Measurements from ENCODE around the gene FBLN2.
A peak's percentile ranks its signal among the peaks of the same experiment; 100 is the strongest.

Gene FBLN2

GRCh38 chr3:13620776-13621365, 71.9 kb downstream of the FBLN2 start:
- Histone ChIP-seq H3K79me2 (ENCODE audit: insufficient read depth, low read length) (no peaks in the 10 kb centered on the region), H3K27me3 (ENCODE audit: insufficient read depth, low read length, poor library complexity) (no peaks in the 10 kb centered on the region), H2AFZ (ENCODE audit: low read depth, low read length) (peak overlapping the region; percentile 93), H3K36me3 (ENCODE audit: insufficient read depth, low read length) (no peaks in the 10 kb centered on the region), H3K4me1 (ENCODE audit: insufficient read depth, low read length) (peaks cover 22% of the 10 kb centered on the region), H4K20me1 (ENCODE audit: insufficient read depth, low read length) (no peaks in the 10 kb centered on the region), H3K4me3 (ENCODE audit: low read depth in 1 of 2, low read length in 2 of 2) (peak overlapping the region; percentile 25 to 79; a peak in 3 of 4 replicates), H3K4me2 (ENCODE audit: insufficient read depth, low read length) (peak overlapping the region; percentile 89), H3K27ac (ENCODE audit: low read length) (peak overlapping the region; percentile 89), H3K9me3 (ENCODE audit: insufficient read depth, low read length, severe bottlenecking) (no peaks in the 10 kb centered on the region), H3K9ac (ENCODE audit: low read depth, low read length) (peak overlapping the region; percentile 74)
- TF ChIP-seq EZH2 (IDR thresholded peaks at IDR 0.05; ENCODE audit: borderline replicate concordance, low read depth, low read length, severe bottlenecking) (no peak), CTCF (IDR thresholded peaks at IDR 0.05; ENCODE audit: borderline replicate concordance, extremely low read depth, low read length, poor library complexity, severe bottlenecking) (no peak)
- DNase-seq (no peak), ATAC-seq (ENCODE audit: insufficient read depth, low read depth) (no peak)

- Histone ChIP-seq H3K4me2 (ENCODE audit: insufficient read depth, low read length) (peak overlapping the region; percentile 89), H3K9me3 (ENCODE audit: insufficient read depth, low read length, severe bottlenecking) (no peaks in the 10 kb centered on the region), H3K36me3 (ENCODE audit: insufficient read depth, low read length) (no peaks in the 10 kb centered on the region), H3K4me1 (ENCODE audit: insufficient read depth, low read length) (peaks cover 22% of the 10 kb centered on the region), H3K79me2 (ENCODE audit: insufficient read depth, low read length) (no peaks in the 10 kb centered on the region), H4K20me1 (ENCODE audit: insufficient read depth, low read length) (no peaks in the 10 kb centered on the region), H3K4me3 (ENCODE audit: low read depth in 1 of 2, low read length in 2 of 2) (peak overlapping the region; percentile 25 to 79; a peak in 3 of 4 replicates), H2AFZ (ENCODE audit: low read depth, low read length) (peak overlapping the region; percentile 93), H3K27ac (ENCODE audit: low read length) (peak overlapping the region; percentile 89), H3K9ac (ENCODE audit: low read depth, low read length) (peak overlapping the region; percentile 74), H3K27me3 (ENCODE audit: insufficient read depth, low read length, poor library complexity) (no peaks in the 10 kb centered on the region)
- DNase-seq = peak; percentile 87
- ATAC-seq (ENCODE audit: insufficient read depth, low read depth) = peak; percentile 99
- no peak for TF ChIP-seq EZH2 (IDR thresholded peaks at IDR 0.05; ENCODE audit: borderline replicate concordance, low read depth, low read length, severe bottlenecking)
- peak; percentile 53 for TF ChIP-seq CTCF (IDR thresholded peaks at IDR 0.05; ENCODE audit: borderline replicate concordance, extremely low read depth, low read length, poor library complexity, severe bottlenecking)
Observed at GRCh38 chr3:13621381-13622221, 72.7 kb downstream of the FBLN2 start.

DNA sequence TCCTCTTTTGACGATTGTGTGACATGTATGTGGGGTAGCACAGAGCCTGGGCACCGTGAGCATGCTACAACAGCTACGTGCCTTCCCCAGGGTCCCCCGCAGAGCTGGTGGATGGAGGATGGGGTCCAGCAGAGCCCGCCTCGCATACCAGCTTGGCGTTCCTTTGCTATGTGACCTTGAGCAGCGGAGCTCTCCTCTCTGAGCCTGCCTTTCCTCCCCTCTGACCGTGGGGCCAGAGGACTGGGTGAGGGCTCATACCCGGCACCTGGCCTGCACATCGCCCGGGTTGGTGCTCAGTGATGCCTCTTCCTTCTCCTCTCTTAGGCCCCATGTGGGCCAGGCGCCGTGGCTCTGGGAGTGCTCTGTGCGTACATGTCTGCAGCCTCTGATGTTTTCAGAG, 73.4 kb downstream of the FBLN2 start:
- no peak for DNase-seq
- Histone ChIP-seq H3K27ac (ENCODE audit: low read length) (peak overlapping the region; percentile 89), H3K4me3 (ENCODE audit: low read depth in 1 of 2, low read length in 2 of 2) (peak overlapping the region in 1 of 2 experiments; percentile 79; a peak in 2 of 4 replicates), H3K4me1 (ENCODE audit: insufficient read depth, low read length) (peaks cover 22% of the 10 kb centered on the region), H3K36me3 (ENCODE audit: insufficient read depth, low read length) (no peaks in the 10 kb centered on the region), H4K20me1 (ENCODE audit: insufficient read depth, low read length) (no peaks in the 10 kb centered on the region), H3K4me2 (ENCODE audit: insufficient read depth, low read length) (peak overlapping the region; percentile 89), H2AFZ (ENCODE audit: low read depth, low read length) (peak overlapping the region; percentile 93), H3K9ac (ENCODE audit: low read depth, low read length) (peak overlapping the region; percentile 74), H3K79me2 (ENCODE audit: insufficient read depth, low read length) (no peaks in the 10 kb centered on the region), H3K9me3 (ENCODE audit: insufficient read depth, low read length, severe bottlenecking) (no peaks in the 10 kb centered on the region), H3K27me3 (ENCODE audit: insufficient read depth, low read length, poor library complexity) (no peaks in the 10 kb centered on the region)
- TF ChIP-seq CTCF (IDR thresholded peaks at IDR 0.05; ENCODE audit: borderline replicate concordance, extremely low read depth, low read length, poor library complexity, severe bottlenecking) (no peak), EZH2 (IDR thresholded peaks at IDR 0.05; ENCODE audit: borderline replicate concordance, low read depth, low read length, severe bottlenecking) (no peak)
- no peak for ATAC-seq (ENCODE audit: insufficient read depth, low read depth)
